HFFc6 (cell line): Measurements from ENCODE around the gene SDR39U1. TPM values are rescaled to one million over a fixed set of nuclear protein-coding genes. Genes with fewer than 3 reads are reported as not detected.
A peak's percentile ranks its signal among the peaks of the same experiment; 100 is the strongest.

Experiments
- DNase-seq: peaks from one replicate; pipeline ENCODE4 v3.0.0-alpha.2; 2018
- H3K27ac Mint-ChIP-seq: 2 replicates; pipeline ENCODE4 v1.8.0; 2020; ENCODE audit warnings: mild to moderate bottlenecking, mixed read lengths
- H3K27me3 Mint-ChIP-seq: 2 replicates; pipeline ENCODE4 v1.8.0; 2021; ENCODE audit warnings: mild to moderate bottlenecking, moderate library complexity, mixed read lengths; ENCODE audit not compliant: insufficient read depth
- H3K36me3 Mint-ChIP-seq: 2 replicates; pipeline ENCODE4 v1.8.0; 2021; ENCODE audit warnings: low read depth, mixed read lengths
- H3K4me1 Mint-ChIP-seq: 2 replicates; pipeline ENCODE4 v1.8.0; 2020; ENCODE audit warnings: low read depth, mixed read lengths
- H3K4me3 Mint-ChIP-seq: 2 replicates; pipeline ENCODE4 v1.8.0; 2020; ENCODE audit warnings: mild to moderate bottlenecking, moderate library complexity, mixed read lengths
- H3K9me3 Mint-ChIP-seq: 2 replicates; pipeline ENCODE4 v1.8.0; 2020; ENCODE audit warnings: mild to moderate bottlenecking, mixed read lengths
- CTCF ChIP-seq: fragments of 200-600 bp; sonication (generic); IDR thresholded peaks from 2 replicates; pipeline ENCODE4 v1.5.0; 2021; ENCODE audit warnings: antibody characterized with exemption, mild to moderate bottlenecking
- total RNA-seq, 6 experiments: library from RNA; stranded (reverse); fragmentation: NEBNext Ultra II Directional; extraction: Animal tissue kit (Norgen Biotek cat#: 25700); gene quantifications; 2 replicates in 1 of 6; 3 replicates in 5 of 6; pipeline ENCODE4 v1.2.3, GENCODE V29; 2021

Gene SDR39U1
- total RNA-seq, 6 experiments from 2014 or later = 29.6 to 35.7 (median 31.6) TPM

GRCh38 chr14:24439257-24439656, 3.3 kb downstream of the SDR39U1 start:
- Mint-ChIP-seq H3K4me1 (peaks cover 42% of the 10 kb centered on the region), H3K27me3 (peaks cover 7% of the 10 kb centered on the region), H3K4me3 (no peak overlapping the region), H3K36me3 (peaks cover 25% of the 10 kb centered on the region), H3K27ac (peak overlapping the region; percentile 3; the same call in 1 of the 2 replicates), H3K9me3 (no peaks in the 10 kb centered on the region)
- no peak for TF ChIP-seq CTCF
- DNase-seq = no peak

GRCh38 chr14:24438223-24439097, 4.1 kb downstream of the SDR39U1 start:
- peaks cover 7% of the 10 kb centered on the region for H3K27me3 Mint-ChIP-seq
- peaks cover 42% of the 10 kb centered on the region for H3K4me1 Mint-ChIP-seq
- DNase-seq = no peak
- H3K36me3 Mint-ChIP-seq = peaks cover 25% of the 10 kb centered on the region
- 0 out of 2 replicates have a peak overlapping the region, but pooled peaks have one; percentile 2 for H3K27ac Mint-ChIP-seq
- no peak overlapping the region for H3K4me3 Mint-ChIP-seq
- no peak for TF ChIP-seq CTCF
- H3K9me3 Mint-ChIP-seq = no peaks in the 10 kb centered on the region

GRCh38 chr14:24437736-24438067, 4.9 kb downstream of the SDR39U1 start:
- H3K9me3 Mint-ChIP-seq = no peaks in the 10 kb centered on the region
- no peak for DNase-seq
- H3K4me1 Mint-ChIP-seq = peaks cover 50% of the 10 kb centered on the region
- peaks cover 7% of the 10 kb centered on the region for H3K27me3 Mint-ChIP-seq
- peaks cover 25% of the 10 kb centered on the region for H3K36me3 Mint-ChIP-seq
- TF ChIP-seq CTCF = no peak
- no peak overlapping the region for H3K4me3 Mint-ChIP-seq
- H3K27ac Mint-ChIP-seq = peak overlapping the region; percentile 49; the same call in 1 of the 2 replicates

- Mint-ChIP-seq H3K9me3 (no peaks in the 10 kb centered on the region), H3K27me3 (peaks cover 6% of the 10 kb centered on the region), H3K4me1 (peaks cover 46% of the 10 kb centered on the region), H3K4me3 (no peak overlapping the region), H3K27ac (peak overlapping the region; percentile 57; the same call in 1 of the 2 replicates), H3K36me3 (peaks cover 25% of the 10 kb centered on the region)
- TF ChIP-seq CTCF = peak; percentile 50
- no peak for DNase-seq
Measured at GRCh38 chr14:24437020-24437735, 5.4 kb downstream of the SDR39U1 start.

GRCh38 chr14:24436355-24437019, 6.1 kb downstream of the SDR39U1 start:
- no peak overlapping the region for H3K4me3 Mint-ChIP-seq
- H3K27ac Mint-ChIP-seq = peak overlapping the region; percentile 57; the same call in 1 of the 2 replicates
- peaks cover 31% of the 10 kb centered on the region for H3K36me3 Mint-ChIP-seq
- peak; percentile 86 for TF ChIP-seq CTCF
- peaks cover 46% of the 10 kb centered on the region for H3K4me1 Mint-ChIP-seq
- H3K9me3 Mint-ChIP-seq = no peaks in the 10 kb centered on the region
- peaks cover 4% of the 10 kb centered on the region for H3K27me3 Mint-ChIP-seq
- DNase-seq = peak; percentile 76
